GM19397 (cell line): ENCODE results near the gene TIAM1.

Experiments used
- ATAC-seq: cut with Tn5 transposase; IDR thresholded peaks from one replicate; pipeline ENCODE4 v1.9.1; 2021; ENCODE audit warnings: mild to moderate bottlenecking, moderate library complexity; ENCODE audit not compliant: unreplicated experiment

Gene TIAM1

GRCh38 chr21:31182231-31183140 is 161.6 kb downstream of the TIAM1 start:
- ATAC-seq, result no peak

GRCh38 chr21:31181082-31181750 is 162.8 kb downstream of the TIAM1 start:
- no peak for ATAC-seq

DNA sequence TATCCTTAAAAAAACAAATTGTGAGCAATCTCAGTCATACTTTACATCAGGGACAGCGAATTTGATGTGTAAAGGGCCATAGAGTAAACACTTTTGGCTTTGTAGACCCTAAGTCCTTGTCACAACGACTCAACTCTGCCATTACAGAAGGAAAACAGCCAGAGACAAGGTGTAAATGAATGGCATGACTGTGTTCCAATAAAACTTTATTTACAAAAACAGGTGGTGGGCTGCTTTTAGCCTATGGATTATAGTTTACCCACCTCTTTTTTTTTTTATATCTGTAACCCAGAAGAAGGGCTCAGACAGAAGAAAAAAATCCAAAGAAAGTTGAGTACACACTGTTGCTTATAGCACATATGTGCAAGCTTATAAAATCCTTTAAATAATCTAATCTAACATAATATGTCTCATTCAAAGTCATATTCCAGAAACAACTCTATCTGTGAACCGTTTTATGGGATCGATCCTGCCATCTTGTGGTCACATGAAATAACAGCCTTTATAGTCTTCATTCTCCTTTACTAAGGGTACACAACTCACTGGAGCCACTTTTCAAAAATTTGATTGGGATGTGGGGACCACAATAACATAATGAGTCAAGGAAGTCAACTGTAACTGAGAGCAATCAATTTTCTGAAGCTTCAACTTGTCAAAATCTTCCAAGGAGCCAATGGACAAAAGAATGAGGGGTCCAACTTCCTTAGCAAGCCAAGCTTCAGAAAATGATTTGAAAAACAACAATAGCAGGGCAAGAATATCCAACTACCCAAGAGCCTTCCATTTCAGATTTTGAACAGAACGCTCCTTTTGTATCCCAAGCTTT is 163.6 kb downstream of the TIAM1 start:
- ATAC-seq, result no peak

DNA sequence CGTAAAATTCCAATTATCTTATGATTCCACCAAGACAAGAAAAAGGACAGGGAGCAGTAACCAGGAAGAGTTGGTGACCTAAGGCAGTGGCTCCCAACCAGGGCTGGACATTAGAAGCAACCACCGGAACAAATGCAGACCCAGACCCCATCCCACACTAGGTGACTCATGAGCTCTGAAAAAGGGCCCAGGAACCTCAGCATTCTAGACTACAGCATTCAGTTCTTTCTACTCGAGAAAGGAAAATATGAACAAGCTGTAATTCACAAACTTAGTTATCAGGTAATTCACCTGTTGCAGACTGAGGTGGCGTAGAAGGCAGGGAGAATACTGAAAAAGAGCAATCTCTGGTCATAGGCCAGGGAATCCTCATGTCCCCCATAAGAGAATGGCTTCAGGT is 167.3 kb downstream of the TIAM1 start:
- no peak for ATAC-seq

- ATAC-seq, result no peak
These were observed 167.9 kb downstream of the TIAM1 start for GRCh38 chr21:31176080-31176551.

DNA sequence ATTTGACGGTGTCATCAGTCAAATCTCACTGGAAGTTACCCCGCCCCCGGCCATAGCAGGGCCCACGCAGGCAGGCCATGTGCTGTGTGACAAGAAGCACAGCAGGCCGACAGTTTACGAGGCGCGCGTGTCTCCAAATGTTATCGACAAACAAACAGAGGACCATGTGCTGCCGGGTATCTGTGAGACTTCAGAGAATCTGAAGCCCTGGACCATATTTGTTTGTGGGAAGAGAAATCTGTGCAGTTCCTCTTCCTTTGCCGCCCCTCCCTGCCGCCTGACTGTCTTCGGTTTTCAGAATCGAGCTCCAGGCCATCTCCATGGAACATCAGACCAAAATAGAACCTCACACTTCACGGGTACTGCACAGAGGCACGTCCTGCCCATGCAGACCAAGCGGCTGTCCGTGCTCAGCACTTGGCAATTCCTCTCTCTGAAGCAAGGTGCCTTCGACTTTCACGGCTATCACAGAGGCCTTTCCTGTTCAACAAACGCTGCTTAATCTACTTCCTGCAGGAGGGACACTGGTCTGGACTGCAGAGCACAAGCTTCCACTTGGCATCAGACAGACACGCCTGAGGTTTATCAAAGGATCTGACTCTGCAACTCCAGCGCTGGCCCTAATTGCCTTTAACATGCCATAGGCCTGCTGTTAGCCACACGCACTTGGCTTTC is 170.0 kb downstream of the TIAM1 start:
- no peak for ATAC-seq

DNA sequence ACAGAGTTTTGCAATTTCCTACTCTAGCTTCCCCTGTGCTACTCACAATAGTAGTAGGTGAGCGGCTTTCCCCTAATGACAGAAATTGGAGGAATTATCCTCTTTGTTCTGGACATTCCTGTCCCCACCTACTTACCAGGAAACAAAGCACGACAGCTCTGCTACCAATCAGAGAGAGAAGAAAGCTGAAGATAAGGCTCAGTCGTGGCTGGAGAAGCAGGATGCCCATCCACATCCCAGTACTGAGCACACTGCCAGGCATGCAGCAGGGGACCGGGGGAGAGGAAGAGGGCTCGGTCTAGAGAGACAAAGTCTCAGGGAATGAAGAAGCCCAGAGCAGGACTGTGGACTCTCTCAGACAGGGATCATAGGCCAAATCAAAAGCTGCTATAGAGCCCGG is 171.7 kb downstream of the TIAM1 start:
- no peak for ATAC-seq

DNA sequence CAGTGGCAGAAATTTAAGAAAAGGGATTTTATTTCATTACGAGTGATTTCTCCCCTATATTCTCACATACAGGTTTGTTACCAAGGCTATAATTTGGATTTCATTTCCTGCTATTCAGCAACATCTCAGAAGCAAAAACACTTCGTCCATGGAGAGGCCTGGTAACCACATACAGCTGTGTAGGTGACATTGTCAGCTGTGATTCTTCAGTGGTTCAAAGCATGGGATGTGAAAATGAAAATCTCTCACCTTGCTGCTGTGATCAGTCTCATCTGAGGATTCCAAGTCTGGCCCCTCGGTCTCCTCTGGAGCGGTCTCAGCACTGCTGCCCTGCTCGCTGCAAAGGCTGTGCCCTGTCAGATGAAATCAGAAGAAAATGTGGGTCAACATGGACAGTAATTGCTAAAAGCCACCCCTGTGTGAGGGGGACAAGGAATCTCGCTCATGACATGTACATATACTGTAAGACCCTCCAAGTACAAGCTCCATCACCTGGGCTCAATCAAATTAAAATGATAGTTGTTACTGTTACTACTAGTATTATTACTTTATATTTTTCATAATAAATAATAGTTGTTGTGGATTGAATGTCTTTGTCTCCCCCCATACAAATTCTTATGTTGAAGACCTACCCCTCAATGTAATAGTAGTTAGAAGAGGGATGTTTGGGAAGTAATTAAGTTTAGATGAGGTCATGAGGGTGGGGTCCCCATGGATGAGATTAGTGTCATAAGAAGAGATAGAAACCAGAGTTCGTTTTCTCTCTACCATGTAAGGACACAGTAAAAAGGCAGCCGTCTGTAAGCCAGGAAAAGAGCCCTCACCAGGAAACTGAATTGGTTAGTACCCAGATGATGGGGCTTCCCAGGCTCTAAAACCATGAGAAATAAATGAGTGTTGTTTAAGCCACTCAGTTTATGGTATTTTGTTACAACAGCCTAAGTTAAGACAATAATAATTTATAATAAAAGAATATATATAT is 179.1 kb downstream of the TIAM1 start:
- ATAC-seq, result no peak

DNA sequence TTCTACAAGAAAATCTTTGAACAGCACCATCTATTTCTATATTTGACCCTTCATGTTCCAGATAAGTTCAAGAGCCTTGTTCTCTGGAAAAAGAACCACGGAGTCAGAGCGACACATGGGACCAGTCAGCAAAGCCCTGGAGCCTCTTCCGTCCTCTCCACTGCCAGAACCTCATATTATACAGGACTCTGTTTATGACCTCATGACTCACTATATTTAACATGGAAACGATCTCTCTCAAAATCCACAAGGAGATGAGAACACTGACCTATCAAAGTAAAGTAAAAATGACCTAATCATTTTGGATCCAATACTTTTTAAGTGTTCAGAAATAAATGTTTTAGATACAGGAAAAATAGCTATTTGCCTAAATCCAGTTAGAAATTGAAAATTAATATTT is 181.2 kb downstream of the TIAM1 start:
- no peak for ATAC-seq

- no peak for ATAC-seq
These were observed 181.9 kb downstream of the TIAM1 start for GRCh38 chr21:31162079-31162699.

DNA sequence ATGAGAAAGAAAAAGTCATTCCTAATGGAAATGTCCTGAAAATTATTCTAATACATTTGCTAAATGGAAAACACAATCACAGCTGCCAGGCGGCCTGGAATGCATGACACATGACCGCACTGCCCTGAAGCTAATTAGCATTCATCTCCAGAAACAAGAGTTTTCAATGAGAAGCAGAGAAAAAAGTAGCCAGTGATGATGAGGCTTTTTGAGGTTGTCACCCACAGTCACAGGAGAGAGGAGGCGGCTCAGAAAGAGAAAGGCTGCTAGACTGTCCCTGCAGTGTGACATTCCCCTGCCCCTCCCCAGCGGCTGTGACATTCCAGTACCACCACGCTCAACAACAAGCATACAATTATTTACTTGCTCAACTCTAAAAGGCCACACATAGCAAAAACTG is 182.9 kb downstream of the TIAM1 start:
- no peak for ATAC-seq

DNA sequence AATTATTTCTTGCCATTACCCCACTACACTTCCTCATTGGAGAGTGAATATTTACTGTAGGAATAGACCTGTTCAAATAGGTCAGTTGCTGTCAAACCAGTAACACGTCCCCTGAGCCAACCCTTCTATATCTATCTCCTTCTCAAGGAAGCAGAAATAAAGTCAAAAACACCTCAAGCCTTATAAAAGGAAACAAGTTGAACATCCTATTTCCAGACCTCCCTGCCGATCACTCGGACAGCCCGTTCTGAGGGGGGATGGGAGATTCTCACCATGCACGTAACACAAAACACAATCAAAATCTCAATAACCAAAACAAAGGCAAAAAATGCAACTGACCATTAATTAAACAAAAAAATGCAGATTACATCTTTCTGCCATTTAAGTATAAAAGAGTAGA is 184.3 kb downstream of the TIAM1 start:
- no peak for ATAC-seq

DNA sequence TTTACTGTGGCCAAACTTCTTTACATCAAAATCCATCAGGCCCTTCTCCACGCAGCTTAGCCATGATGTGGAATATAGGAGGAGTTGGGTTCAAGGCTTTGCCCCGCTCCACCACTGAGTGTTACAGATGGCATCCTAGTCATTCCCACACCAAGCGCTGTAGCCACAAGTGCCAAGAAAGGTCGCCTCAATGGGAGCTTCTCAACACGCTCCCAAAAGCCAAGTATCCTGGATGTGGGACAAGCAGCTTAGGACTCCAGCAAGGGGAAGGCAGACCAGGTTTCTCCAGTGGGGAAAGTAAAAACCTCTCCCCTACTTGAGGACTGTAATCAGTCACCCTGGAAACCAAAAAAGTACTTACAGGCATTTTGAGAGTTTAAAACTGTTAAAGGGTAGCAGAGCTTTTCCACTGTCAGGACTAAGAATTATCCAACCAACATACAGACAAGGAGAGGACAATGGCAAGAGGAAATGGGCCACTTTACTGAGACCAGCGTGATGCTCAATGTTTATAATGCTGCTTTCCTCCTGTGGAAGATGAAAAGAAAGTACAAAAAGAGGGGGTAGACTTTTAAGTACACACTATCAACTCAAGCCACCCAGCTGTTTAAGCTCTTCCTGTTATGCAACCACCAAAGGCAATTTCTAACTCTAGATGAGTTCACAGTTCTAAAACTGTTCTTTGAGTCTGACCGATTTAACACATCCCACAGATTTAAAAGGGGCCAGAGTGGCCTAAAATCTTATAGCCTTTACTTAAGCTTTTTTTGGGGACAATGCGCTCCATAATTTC is 185.1 kb downstream of the TIAM1 start:
- no peak for ATAC-seq

DNA sequence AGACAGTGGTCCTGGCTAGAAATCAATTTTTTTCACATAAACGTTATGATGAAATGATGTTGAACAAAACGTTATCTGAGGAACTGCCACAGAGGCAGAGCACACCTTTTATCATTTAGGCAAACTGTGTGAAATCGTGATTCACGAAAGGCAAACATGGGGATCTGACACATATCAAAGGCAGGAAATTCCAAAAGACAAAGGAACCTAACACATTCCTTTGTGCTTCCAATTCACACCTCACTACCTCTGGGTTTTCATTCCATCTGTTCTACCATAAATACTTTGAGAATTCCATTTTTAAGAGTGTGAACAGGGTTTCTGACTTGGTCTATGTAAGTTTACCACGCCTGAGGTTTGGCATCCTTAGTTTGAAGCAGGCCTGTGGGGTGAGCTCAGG is 186.3 kb downstream of the TIAM1 start:
- ATAC-seq, result no peak

- no peak for ATAC-seq
These were observed 187.4 kb downstream of the TIAM1 start for GRCh38 chr21:31156662-31157061.

GRCh38 chr21:31156169-31156568 is 187.9 kb downstream of the TIAM1 start:
- ATAC-seq, result no peak

- ATAC-seq, result no peak
These were observed 192.7 kb downstream of the TIAM1 start for GRCh38 chr21:31151156-31152045.
